CD4-positive, alpha-beta T cell treated with Interleukin-2 at 100 ng/mL for 4 hours (primary cell): ENCODE results near the gene ATXN7L1.

Source experiments
- DNase-seq: peaks from one replicate; pipeline ENCODE4 v3.0.0-alpha.2; 2020; ENCODE audit warnings: low spot score

Gene ATXN7L1

GRCh38 chr7:105827151-105827875, 49.1 kb downstream of the ATXN7L1 start:
- no peak for DNase-seq

DNA sequence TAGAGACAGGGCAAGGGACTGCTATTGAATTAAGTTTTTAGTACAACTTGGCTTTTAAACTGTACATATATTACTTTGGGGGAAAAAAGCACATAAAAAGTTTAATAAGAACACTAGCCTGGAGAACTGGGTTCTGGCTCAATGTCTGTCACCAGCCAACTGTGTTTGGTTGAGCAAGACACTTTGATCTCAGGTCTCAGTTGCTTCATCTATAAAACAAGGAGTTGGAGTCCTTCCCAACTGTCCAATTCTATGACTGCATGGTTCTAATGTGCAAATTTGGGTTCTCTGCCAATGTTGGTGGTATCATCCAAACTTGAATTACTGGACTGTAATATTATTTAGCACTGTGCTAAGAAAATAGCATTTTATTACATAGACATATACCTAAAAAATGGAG, 50.3 kb downstream of the ATXN7L1 start:
- DNase-seq, result no peak

DNA sequence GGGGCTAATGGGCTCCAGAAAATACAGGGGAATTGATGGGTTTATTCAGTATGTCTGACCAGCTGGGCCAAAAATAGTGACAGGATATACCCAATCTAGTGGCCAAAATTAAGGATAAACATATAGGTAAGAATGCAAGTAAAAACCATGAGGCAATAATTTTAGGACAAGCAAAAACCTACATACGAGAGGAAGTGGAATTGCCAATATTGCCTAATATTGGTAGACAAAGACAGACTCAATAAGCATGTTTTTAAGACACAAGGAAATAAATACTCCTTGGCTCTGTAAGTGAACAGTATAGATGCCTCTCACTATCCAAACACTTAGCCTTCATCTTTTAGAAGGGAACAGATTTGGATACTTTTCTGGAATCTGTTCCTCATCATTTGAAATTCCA, 51.0 kb downstream of the ATXN7L1 start:
- DNase-seq, result no peak

- no peak for DNase-seq
Measured at GRCh38 chr7:105822806-105823205, 53.6 kb downstream of the ATXN7L1 start.

DNA sequence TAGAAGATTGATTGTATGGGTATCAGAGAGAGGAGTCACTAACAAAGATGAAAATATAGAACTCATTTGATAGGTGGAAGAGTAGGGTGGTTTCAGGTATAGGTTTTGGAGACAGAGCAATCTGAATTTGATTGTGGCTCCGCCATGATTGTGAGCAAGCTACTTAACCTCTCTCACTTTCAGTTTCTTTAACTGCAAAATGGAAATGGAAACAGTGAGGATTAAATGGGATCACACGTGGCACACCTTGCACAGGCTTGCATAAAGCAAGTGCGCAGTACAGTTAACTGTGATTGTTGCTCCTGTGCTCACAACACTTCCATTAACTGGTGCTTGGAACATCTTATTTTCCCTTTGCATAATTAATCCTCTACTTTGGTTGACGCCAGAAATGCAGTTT, 54.9 kb downstream of the ATXN7L1 start:
- DNase-seq, result no peak

DNA sequence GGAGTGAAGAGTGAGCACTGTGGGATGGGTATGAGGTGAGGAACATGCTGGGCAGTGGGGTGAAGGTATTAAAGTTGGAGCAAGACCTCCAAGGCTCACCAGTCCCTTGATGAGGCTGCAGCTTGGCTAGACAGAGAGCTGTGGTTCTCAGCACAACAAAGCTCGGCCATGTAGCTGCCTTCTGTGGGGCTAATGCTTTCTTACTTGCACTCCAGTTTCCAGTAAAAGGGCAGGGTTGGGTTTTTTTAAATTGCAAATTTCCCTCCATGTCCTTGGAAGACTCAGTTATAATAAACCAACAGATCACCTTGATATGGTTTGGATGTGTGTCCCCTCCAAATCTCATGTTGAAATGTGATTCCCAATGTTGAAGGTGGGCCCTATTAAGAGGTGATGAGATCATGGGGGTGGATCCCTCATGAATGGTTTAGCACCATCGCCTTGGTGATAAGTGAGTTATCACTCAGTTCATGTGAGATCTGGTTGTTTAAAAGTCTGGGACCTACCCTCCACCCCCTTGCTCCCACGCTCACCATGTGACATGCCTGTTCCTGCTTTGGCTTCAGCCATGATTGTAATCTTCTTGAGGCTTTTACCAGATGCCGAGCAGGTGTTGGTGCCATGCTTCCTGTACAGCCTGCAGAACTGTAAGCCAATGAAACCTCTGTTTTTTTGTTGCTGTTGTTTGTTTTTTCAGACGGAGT, 55.9 kb downstream of the ATXN7L1 start:
- no peak for DNase-seq

- DNase-seq, result no peak
Measured at GRCh38 chr7:105819559-105819958, 56.8 kb downstream of the ATXN7L1 start.

DNA sequence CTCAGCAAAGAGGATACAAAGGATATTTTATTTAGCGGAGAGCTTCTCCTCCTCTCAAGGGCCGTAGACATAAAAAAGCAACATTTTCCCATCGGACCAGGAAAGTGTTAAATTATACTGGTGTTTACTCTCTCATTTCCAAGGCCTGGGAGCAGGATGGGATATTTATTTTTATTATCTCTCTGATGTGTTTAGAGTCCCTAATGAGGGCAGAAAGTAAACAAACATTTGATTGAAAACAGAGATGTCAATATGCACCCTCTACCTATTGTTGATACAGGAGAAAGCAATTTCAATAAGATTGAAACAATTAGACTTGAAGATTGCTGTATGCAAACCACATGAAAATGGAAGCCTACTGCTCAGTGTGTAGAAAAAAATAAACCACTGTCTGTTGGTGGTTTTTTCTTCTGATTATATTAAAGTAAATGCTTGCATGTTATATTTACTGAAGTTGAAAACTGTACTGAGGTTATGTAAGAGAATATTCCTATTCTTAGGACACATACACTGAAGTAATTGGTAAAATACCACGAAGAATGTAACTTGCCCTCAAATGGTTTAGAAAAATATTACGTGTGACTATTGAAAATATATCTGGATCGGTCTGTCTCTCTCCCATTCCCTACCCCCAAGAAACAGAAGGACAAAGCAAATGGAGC, 59.3 kb downstream of the ATXN7L1 start:
- no peak for DNase-seq

- DNase-seq, result no peak
Measured at GRCh38 chr7:105816266-105816843, 60.0 kb downstream of the ATXN7L1 start.

DNA sequence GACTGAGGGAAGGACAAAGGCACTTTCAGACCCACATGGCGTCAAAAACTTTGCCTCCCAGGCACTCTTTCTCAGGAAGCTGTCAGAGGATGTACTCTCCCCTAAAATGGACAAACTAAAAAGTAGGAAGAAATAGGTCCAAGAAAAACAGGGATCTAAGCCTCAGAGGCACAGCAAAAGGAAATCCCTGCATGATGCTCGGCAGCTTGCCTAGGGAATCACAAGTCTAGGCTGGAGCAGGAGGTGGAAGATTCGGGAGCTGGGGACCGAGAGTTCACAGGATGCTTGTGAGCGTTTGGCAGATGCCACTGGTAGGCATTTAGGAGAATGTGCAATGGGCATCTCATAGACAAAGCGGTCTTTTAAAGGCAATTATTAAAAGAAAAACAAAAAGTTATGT, 60.8 kb downstream of the ATXN7L1 start:
- no peak for DNase-seq

DNA sequence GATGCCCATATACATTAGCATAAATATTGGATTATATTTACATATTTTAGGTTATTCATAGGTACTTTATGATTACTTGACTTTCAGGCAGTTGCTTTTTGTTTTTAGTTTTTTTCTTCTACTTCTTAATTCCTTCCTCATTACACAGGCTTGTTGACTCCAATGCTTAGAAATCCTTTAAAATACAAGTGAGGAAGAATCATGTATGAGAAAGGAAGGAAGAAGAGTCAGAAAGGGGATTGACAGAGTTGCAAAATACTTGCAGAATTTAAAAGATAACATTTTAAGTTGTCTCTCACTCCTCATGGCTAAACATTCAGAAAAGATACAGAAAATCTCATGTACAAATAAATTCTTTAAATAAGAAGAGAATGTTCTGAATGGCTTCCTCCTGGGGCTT, 61.9 kb downstream of the ATXN7L1 start:
- no peak for DNase-seq

- no peak for DNase-seq
Measured at GRCh38 chr7:105811189-105811847, 65.1 kb downstream of the ATXN7L1 start.

GRCh38 chr7:105810556-105810955, 65.8 kb downstream of the ATXN7L1 start:
- DNase-seq, result no peak

DNA sequence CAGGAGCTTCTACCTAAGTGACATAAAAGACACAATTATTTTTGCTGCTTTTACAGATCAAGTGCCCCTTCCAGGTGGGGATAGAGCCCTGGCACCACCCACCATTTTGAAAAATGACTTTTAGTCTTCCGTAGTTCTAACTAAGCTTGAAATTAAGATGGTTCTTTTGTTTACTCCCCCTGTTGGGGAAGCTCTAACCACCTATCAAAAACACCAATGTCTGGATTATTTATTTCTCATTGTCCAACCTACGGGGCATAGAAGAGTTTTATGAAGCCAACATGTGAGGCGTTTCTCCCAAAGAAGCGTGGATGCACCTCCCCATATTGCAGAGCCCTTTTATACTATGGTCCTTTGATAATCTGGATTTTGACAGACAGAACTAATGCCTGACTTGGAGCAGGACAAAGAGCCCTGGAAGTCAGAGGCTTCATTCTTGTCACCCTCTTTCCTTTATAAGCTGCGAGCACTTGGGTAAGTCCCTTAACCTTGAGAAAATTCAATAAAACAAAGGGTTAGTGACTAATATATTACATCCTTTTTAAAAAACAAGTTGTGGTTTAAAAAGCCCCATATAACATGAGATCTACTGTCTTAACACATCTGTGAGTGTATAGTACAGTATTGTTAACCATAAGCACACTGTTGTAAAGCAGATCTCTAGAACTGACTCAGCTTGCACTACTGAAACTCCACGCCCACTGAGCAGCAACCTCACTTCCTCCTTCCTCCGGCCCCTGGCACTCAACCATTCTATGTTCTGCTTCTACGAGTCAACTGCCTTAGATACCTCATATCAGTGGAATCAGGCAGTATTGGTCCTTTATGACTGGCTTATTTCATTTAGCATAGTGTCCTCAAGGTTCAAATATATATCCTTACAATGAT, 67.5 kb downstream of the ATXN7L1 start:
- peak; percentile 86 for DNase-seq

- no peak for DNase-seq
Measured at GRCh38 chr7:105808209-105808608, 68.2 kb downstream of the ATXN7L1 start.

GRCh38 chr7:105807448-105807762, 69.0 kb downstream of the ATXN7L1 start:
- DNase-seq, result no peak

- DNase-seq, result peak; percentile 69
Measured at GRCh38 chr7:105806592-105807447, 69.6 kb downstream of the ATXN7L1 start.

GRCh38 chr7:105805447-105806019, 70.9 kb downstream of the ATXN7L1 start:
- DNase-seq, result no peak

- no peak for DNase-seq
Measured at GRCh38 chr7:105803429-105803736, 73.0 kb downstream of the ATXN7L1 start.
